HG03039 (cell line): ENCODE measurements around the gene FCRL2.

Experiments
- ATAC-seq: cut with Tn5 transposase; IDR thresholded peaks from one replicate; pipeline ENCODE4 v1.9.1; 2021; ENCODE audit warnings: mild to moderate bottlenecking, moderate library complexity; ENCODE audit not compliant: unreplicated experiment

FCRL2 gene

GRCh38 chr1:157776971-157777391, at the start of gene FCRL2:
Gene FCRL2, minus strand, starts transcription at chr1:157777132. Its CDS starts 59 bp downstream, at chr1:157777073.
- peak; percentile 43 for ATAC-seq

GRCh38 chr1:157820299-157820698, 43.4 kb upstream of the FCRL2 start:
- ATAC-seq, result no peak

- ATAC-seq, result no peak
Observed at GRCh38 chr1:157819896-157820295, 43.0 kb upstream of the FCRL2 start, which contains the start of gene FCRL1. Gene FCRL1, minus strand, starts transcription at chr1:157820120. Its CDS starts 83 bp downstream, at chr1:157820037.

GRCh38 chr1:157819215-157819614, 42.3 kb upstream of the FCRL2 start:
- no peak for ATAC-seq

GRCh38 chr1:157813269-157813668, 36.3 kb upstream of the FCRL2 start:
- ATAC-seq, result no peak

- peak; percentile 73 for ATAC-seq
Observed at GRCh38 chr1:157806431-157807149, 29.7 kb upstream of the FCRL2 start.

- no peak for ATAC-seq
Observed at GRCh38 chr1:157803851-157804250, 26.9 kb upstream of the FCRL2 start.

- ATAC-seq, result no peak
Observed at GRCh38 chr1:157799996-157800395, 23.1 kb upstream of the FCRL2 start.

- no peak for ATAC-seq
Observed at GRCh38 chr1:157798211-157798610, 21.3 kb upstream of the FCRL2 start.

- ATAC-seq, result no peak
Observed at GRCh38 chr1:157785248-157785647, 8.3 kb upstream of the FCRL2 start.

GRCh38 chr1:157784801-157785200, 7.9 kb upstream of the FCRL2 start:
- no peak for ATAC-seq

- ATAC-seq, result no peak
Observed at GRCh38 chr1:157782931-157783330, 6.0 kb upstream of the FCRL2 start.

GRCh38 chr1:157781048-157781447, 4.1 kb upstream of the FCRL2 start:
- ATAC-seq, result peak; percentile 44

GRCh38 chr1:157775101-157775870, 1.6 kb downstream of the FCRL2 start:
- ATAC-seq, result no peak

- no peak for ATAC-seq
Observed at GRCh38 chr1:157774412-157774811, 2.5 kb downstream of the FCRL2 start.

GRCh38 chr1:157773493-157774350, 3.2 kb downstream of the FCRL2 start:
- peak; percentile 54 for ATAC-seq

- ATAC-seq, result no peak
Observed at GRCh38 chr1:157771661-157772425, 5.1 kb downstream of the FCRL2 start.

- ATAC-seq, result no peak
Observed at GRCh38 chr1:157770442-157771043, 6.4 kb downstream of the FCRL2 start.

GRCh38 chr1:157766792-157767191, 10.1 kb downstream of the FCRL2 start:
- no peak for ATAC-seq

GRCh38 chr1:157758018-157758417, 18.9 kb downstream of the FCRL2 start:
- no peak for ATAC-seq
